Mesendoderm (in vitro differentiated cells): ENCODE results near the gene SPATA31E1.

Source experiments
- DNase-seq: peaks from one replicate; pipeline ENCODE4 v3.0.0; 2013
- H2AK5ac ChIP-seq: 2 replicates; pipeline ENCODE4 v1.6.1; 2013; ENCODE audit warnings: low read length, inconsistent platforms
- H2BK120ac ChIP-seq: 2 replicates; pipeline ENCODE4 v1.6.1; 2013; ENCODE audit warnings: low read depth, mild to moderate bottlenecking, low read length, moderate library complexity, mixed read lengths
- H2BK15ac ChIP-seq: replicated peaks from 2 replicates; pipeline ENCODE4 v1.6.1; 2013; ENCODE audit warnings: low read depth, mild to moderate bottlenecking, moderate library complexity
- H2BK5ac ChIP-seq: 2 replicates; pipeline ENCODE4 v1.6.1; 2013; ENCODE audit warnings: low read length, inconsistent platforms
- H3K18ac ChIP-seq: 2 replicates; pipeline ENCODE4 v1.6.1; 2013; ENCODE audit warnings: mild to moderate bottlenecking, low read length, mixed read lengths
- H3K23ac ChIP-seq: one replicate; pipeline ENCODE4 v1.6.1; 2013; ENCODE audit warnings: low read length
- H3K27ac ChIP-seq: 2 replicates; pipeline ENCODE4 v1.5.1; 2013; ENCODE audit warnings: low read depth, mild to moderate bottlenecking, inconsistent platforms, low read length, moderate library complexity
- H3K27me3 ChIP-seq: 2 replicates; pipeline ENCODE4 v1.6.1; 2013; ENCODE audit warnings: low read length, control low read depth, mild to moderate bottlenecking, inconsistent platforms; ENCODE audit not compliant: insufficient read depth, poor library complexity
- H3K36me3 ChIP-seq: 2 replicates; pipeline ENCODE4 v1.6.1; 2013; ENCODE audit warnings: low read length, inconsistent platforms; ENCODE audit not compliant: control insufficient read depth, insufficient read depth
- H3K4ac ChIP-seq: one replicate; pipeline ENCODE4 v1.6.1; 2013; ENCODE audit warnings: low read depth, mild to moderate bottlenecking, low read length, moderate library complexity
- H3K4me1 ChIP-seq: 2 replicates; pipeline ENCODE4 v1.6.1; 2013; ENCODE audit warnings: low read depth, low read length, inconsistent platforms; ENCODE audit not compliant: control insufficient read depth
- H3K4me2 ChIP-seq: 2 replicates; pipeline ENCODE4 v1.6.1; 2013; ENCODE audit warnings: low read length
- H3K4me3 ChIP-seq: 2 replicates; pipeline ENCODE4 v1.5.1; 2013; ENCODE audit warnings: mild to moderate bottlenecking, low read length
- H3K56ac ChIP-seq: one replicate; pipeline ENCODE4 v1.6.1; 2013; ENCODE audit warnings: low read length
- H3K79me1 ChIP-seq: 2 replicates; pipeline ENCODE4 v1.6.1; 2013; ENCODE audit warnings: low read length, inconsistent platforms
- H3K79me2 ChIP-seq: 2 replicates; pipeline ENCODE4 v1.6.1; 2013; ENCODE audit warnings: mild to moderate bottlenecking, low read length; ENCODE audit not compliant: control insufficient read depth, insufficient read depth
- H3K9ac ChIP-seq: 2 replicates; pipeline ENCODE4 v1.6.1; 2013; ENCODE audit warnings: low read length, inconsistent platforms
- H4K5ac ChIP-seq: one replicate; pipeline ENCODE4 v1.6.1; 2013; ENCODE audit warnings: low read length
- H4K8ac ChIP-seq: one replicate; pipeline ENCODE4 v1.6.1; 2013; ENCODE audit warnings: low read depth, mild to moderate bottlenecking, control low read depth, low read length, moderate library complexity
- WGBS: extraction: QIAGEN DNeasy Blood & Tissue Kit; methylation state at CpG from one replicate; pipeline ENCODE4 v1.1.7; 2013; ENCODE audit warnings: low lambda C conversion rate, missing lambda C conversion rate; ENCODE audit not compliant: insufficient coverage; ENCODE audit errors: extremely low coverage; 5-methylcytosine and 5-hydroxymethylcytosine counted together

SPATA31E1 gene

GRCh38 chr9:87853302-87853701 is 29.4 kb upstream of the SPATA31E1 start:
- no peak overlapping the region for H3K4me3 ChIP-seq
- no peaks in the 10 kb centered on the region for H3K27me3 ChIP-seq
- no peak overlapping the region for H3K56ac ChIP-seq
- H3K4ac ChIP-seq, result no peak overlapping the region
- no peak overlapping the region for H3K18ac ChIP-seq
- no peak overlapping the region for H4K5ac ChIP-seq
- H3K36me3 ChIP-seq, result no peaks in the 10 kb centered on the region
- H4K8ac ChIP-seq, result no peak overlapping the region
- H3K9ac ChIP-seq, result no peak overlapping the region
- H3K23ac ChIP-seq, result no peak overlapping the region
- no CpG with 5 or more reads among the region's 7 CpGs for WGBS
- H3K4me2 ChIP-seq, result no peak overlapping the region
- no peak overlapping the region for H2BK120ac ChIP-seq
- H2BK15ac ChIP-seq, result no peak overlapping the region
- no peaks in the 10 kb centered on the region for H3K79me2 ChIP-seq
- H3K27ac ChIP-seq, result no peak overlapping the region
- no peak overlapping the region for H2BK5ac ChIP-seq
- no peak for DNase-seq
- no peaks in the 10 kb centered on the region for H3K79me1 ChIP-seq
- no peaks in the 10 kb centered on the region for H3K4me1 ChIP-seq
- no peak overlapping the region for H2AK5ac ChIP-seq

GRCh38 chr9:87853876-87854579 is 28.6 kb upstream of the SPATA31E1 start:
- no CpG with 5 or more reads among the region's 3 CpGs for WGBS
- Histone ChIP-seq H3K79me2 (no peaks in the 10 kb centered on the region), H2BK15ac (no peak overlapping the region), H3K27ac (no peak overlapping the region), H3K4me1 (no peaks in the 10 kb centered on the region), H3K4ac (no peak overlapping the region), H2BK120ac (no peak overlapping the region), H3K36me3 (no peaks in the 10 kb centered on the region), H4K5ac (no peak overlapping the region), H4K8ac (no peak overlapping the region), H3K23ac (no peak overlapping the region), H2AK5ac (no peak overlapping the region), H3K9ac (no peak overlapping the region), H2BK5ac (no peak overlapping the region), H3K79me1 (no peaks in the 10 kb centered on the region), H3K27me3 (no peaks in the 10 kb centered on the region), H3K4me2 (no peak overlapping the region), H3K18ac (no peak overlapping the region), H3K56ac (no peak overlapping the region), H3K4me3 (no peak overlapping the region)
- peak; percentile 19 for DNase-seq

GRCh38 chr9:87854580-87854955 is 28.1 kb upstream of the SPATA31E1 start:
- DNase-seq, result no peak
- Histone ChIP-seq H3K23ac (no peak overlapping the region), H3K18ac (no peak overlapping the region), H3K79me2 (no peaks in the 10 kb centered on the region), H3K4me1 (no peaks in the 10 kb centered on the region), H3K79me1 (no peaks in the 10 kb centered on the region), H3K36me3 (no peaks in the 10 kb centered on the region), H2BK15ac (no peak overlapping the region), H3K56ac (no peak overlapping the region), H2BK5ac (no peak overlapping the region), H2AK5ac (no peak overlapping the region), H3K4me3 (no peak overlapping the region), H4K5ac (no peak overlapping the region), H3K4me2 (no peak overlapping the region), H3K4ac (no peak overlapping the region), H3K27ac (no peak overlapping the region), H4K8ac (no peak overlapping the region), H2BK120ac (no peak overlapping the region), H3K9ac (no peak overlapping the region), H3K27me3 (no peaks in the 10 kb centered on the region)
- WGBS, result no CpG with 5 or more reads among the region's 5 CpGs

GRCh38 chr9:87855061-87855460 is 27.6 kb upstream of the SPATA31E1 start:
- H4K5ac ChIP-seq, result no peak overlapping the region
- H3K4me2 ChIP-seq, result no peak overlapping the region
- no peak overlapping the region for H3K27ac ChIP-seq
- no peaks in the 10 kb centered on the region for H3K4me1 ChIP-seq
- no peaks in the 10 kb centered on the region for H3K79me1 ChIP-seq
- H3K79me2 ChIP-seq, result no peaks in the 10 kb centered on the region
- DNase-seq, result no peak
- no peak overlapping the region for H3K9ac ChIP-seq
- no peak overlapping the region for H3K23ac ChIP-seq
- H3K4ac ChIP-seq, result no peak overlapping the region
- H2BK5ac ChIP-seq, result no peak overlapping the region
- no CpG with 5 or more reads among the region's 3 CpGs for WGBS
- no peaks in the 10 kb centered on the region for H3K27me3 ChIP-seq
- no peak overlapping the region for H2BK120ac ChIP-seq
- H3K56ac ChIP-seq, result no peak overlapping the region
- no peak overlapping the region for H2BK15ac ChIP-seq
- no peak overlapping the region for H3K18ac ChIP-seq
- H4K8ac ChIP-seq, result no peak overlapping the region
- no peak overlapping the region for H3K4me3 ChIP-seq
- H3K36me3 ChIP-seq, result no peaks in the 10 kb centered on the region
- H2AK5ac ChIP-seq, result no peak overlapping the region

GRCh38 chr9:87857141-87857947 is 25.3 kb upstream of the SPATA31E1 start:
- no CpG with 5 or more reads among the region's 29 CpGs for WGBS
- no peak overlapping the region for H3K27ac ChIP-seq
- no peak overlapping the region for H4K8ac ChIP-seq

More at GRCh38 chr9:87857141-87857947, 25.3 kb upstream of the SPATA31E1 start:
- Histone ChIP-seq H3K79me1 (no peaks in the 10 kb centered on the region), H3K56ac (no peak overlapping the region), H3K27me3 (no peaks in the 10 kb centered on the region), H2BK5ac (no peak overlapping the region), H2AK5ac (no peak overlapping the region), H3K4ac (no peak overlapping the region), H2BK120ac (no peak overlapping the region), H3K4me3 (no peak overlapping the region), H3K23ac (no peak overlapping the region), H3K18ac (no peak overlapping the region), H3K4me1 (no peaks in the 10 kb centered on the region), H3K4me2 (no peak overlapping the region), H3K79me2 (no peaks in the 10 kb centered on the region), H4K5ac (no peak overlapping the region), H3K36me3 (no peaks in the 10 kb centered on the region), H3K9ac (no peak overlapping the region), H2BK15ac (no peak overlapping the region)
- no peak for DNase-seq
